T follicular helper cell (primary cell): Measurements from ENCODE around the gene ACVR1.

ENCODE experiments used
- DNase-seq: peaks from one replicate; pipeline ENCODE4 v3.0.0-alpha.2; 2020; ENCODE audit warnings: low read depth

The ACVR1 gene

GRCh38 chr2:157699806-157700205, 176.3 kb downstream of the ACVR1 start:
- no peak for DNase-seq

- DNase-seq: no peak
Observed at GRCh38 chr2:157699009-157699408, 177.1 kb downstream of the ACVR1 start.

GRCh38 chr2:157698430-157698829, 177.7 kb downstream of the ACVR1 start:
- no peak for DNase-seq

- DNase-seq: no peak
Observed at GRCh38 chr2:157696036-157696435, 180.1 kb downstream of the ACVR1 start.

- no peak for DNase-seq
Observed at GRCh38 chr2:157692768-157693167, 183.4 kb downstream of the ACVR1 start.

GRCh38 chr2:157691695-157692094, 184.4 kb downstream of the ACVR1 start:
- DNase-seq: no peak

- DNase-seq: no peak
Observed at GRCh38 chr2:157691131-157691530, 185.0 kb downstream of the ACVR1 start.
